HK-2 (cell line): ENCODE measurements around the gene SAMD15.
"Not testable (repeated sequence)": the region's sequence is repeated elsewhere in the genome, so short reads cannot be mapped to it uniquely, and the experiment has no call there.

Source experiments
- DNase-seq: peaks from one replicate; pipeline ENCODE4 v3.0.0-alpha.2; 2018; ENCODE audit not compliant: unreplicated experiment

Gene SAMD15

GRCh38 chr14:77375973-77376770, 1.0 kb upstream of the SAMD15 start:
- no peak for DNase-seq

DNA sequence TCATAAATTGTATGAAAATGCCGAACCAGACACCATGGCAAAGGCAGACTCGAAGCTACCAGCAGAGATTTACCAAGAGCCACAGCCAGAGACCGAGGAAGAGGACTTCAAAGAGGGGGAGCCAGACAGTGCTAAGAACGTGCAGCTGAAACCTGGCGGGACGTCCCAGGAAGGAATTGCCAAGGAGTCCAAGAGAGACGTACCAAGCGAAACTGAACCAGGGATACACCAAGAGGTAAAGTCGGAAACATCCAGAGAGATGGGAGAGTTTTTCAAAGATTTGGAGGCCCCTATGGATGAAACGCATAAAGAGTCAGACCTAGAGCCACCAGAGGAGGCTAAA, 294 bp downstream of the SAMD15 start:
- DNase-seq: no peak

GRCh38 chr14:77378701-77379100, 1.5 kb downstream of the SAMD15 start:
- no peak for DNase-seq

DNA sequence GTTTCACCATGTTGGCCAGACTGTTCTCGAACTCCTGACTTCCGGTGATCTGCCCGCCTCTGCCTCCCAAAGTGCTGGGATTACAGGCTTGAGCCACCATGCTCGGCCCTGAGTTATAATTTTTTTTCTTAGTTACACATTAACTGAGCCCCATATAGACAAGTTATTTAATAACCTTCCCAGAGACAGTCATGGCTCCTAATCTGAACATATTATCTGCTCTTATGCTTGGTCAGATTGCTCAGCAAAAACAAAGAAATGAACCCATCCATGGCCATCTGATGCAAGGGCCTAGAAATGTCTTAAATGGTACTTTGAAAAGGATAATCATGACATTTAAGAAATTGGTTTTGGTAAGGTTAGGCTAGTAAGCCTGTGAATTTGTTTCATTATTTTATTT, 13.0 kb downstream of the SAMD15 start:
- DNase-seq: no peak

- no peak for DNase-seq
Measured at GRCh38 chr14:77400216-77400615, 23.0 kb downstream of the SAMD15 start.

GRCh38 chr14:77403768-77404167, 26.6 kb downstream of the SAMD15 start:
- no peak for DNase-seq

DNA sequence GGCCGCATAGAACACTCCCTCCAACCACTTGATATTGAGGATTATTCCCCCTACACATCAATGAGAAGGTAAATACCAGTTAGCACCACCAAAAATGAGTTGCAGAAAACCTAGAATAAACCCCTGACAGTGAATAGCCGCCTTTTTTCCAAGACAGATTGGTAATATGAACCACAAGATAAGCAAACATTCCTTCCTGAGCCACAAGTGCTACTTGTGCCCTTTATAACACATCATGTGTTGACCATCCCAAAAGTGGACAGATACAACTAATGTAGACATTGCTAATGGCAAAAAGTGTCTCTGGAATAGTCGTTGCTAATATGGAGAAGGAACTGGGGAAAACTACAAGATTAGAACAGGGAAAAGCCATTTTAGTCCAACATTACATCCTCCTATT, 28.9 kb downstream of the SAMD15 start:
- DNase-seq: no peak

DNA sequence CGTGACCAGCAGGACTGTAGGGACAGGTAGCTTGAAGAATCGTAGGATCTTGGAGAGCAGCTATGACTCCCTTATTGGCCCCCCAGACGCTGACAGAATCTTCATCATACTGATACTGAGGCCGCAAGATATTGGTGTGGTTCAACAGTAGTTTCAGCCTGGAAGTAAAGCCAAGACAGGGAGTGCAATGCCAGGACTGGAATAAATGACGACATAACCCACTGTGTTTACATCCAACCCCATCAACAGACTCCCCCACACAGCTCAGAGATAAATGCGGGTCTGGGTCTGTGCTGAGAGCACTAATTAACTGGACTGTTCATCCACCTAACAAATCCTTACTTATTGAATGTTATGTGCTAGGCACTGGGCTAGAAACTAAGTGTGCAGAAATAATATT, 29.5 kb downstream of the SAMD15 start:
- DNase-seq: no peak

DNA sequence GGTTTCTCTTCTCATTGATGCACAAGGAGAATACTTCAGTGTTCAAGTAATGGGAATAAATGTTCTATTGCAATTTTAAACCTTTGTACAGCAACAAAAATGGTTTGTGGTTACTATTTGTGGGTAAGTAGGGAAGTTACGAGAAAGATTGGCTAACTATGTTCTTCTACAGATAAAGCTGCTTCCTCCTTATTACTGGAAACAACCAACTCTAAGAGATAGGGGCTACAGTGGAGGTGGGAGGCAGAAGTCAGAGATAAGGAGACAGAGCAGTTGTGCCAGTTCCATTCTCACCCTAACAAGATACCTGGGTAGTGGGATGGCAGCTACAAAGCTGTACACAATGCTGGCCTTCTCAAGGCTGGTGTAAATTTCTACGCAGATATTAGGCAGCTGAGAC, 30.0 kb downstream of the SAMD15 start:
- no peak for DNase-seq

- DNase-seq: peak; percentile 2
Measured at GRCh38 chr14:77409131-77409533, 32.0 kb downstream of the SAMD15 start.

DNA sequence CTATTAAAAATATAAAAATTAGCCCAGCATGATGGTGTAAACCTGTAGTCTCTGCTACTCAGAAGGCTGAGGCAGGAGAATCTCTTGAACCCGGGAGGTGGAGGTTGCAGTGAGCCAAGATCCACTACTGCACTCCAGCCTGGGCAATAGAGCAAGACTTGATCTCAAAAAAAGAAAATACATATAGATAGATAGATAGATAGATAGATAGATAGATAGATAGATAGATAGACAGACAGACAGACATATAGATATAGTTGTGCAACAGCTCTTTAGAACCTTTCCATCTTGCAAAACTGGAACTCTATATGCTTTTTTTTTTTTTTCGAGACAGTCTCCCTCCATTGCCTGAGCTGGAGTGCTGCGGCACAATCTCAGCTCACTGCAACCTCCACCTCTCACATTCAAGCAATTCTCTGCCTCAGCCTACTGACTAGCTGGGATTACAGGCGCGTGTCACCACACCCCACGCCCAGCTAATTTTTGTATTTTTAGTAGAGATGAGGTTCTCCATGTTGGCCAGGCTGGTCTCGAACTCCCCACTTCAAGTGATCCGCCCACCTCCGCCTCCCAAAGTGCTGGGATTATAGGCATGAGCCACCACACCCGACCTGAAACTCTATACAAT, 38.3 kb downstream of the SAMD15 start:
- DNase-seq: not testable (repeated sequence)

GRCh38 chr14:77416098-77416497, 38.9 kb downstream of the SAMD15 start:
- DNase-seq: not testable (repeated sequence)

GRCh38 chr14:77416836-77417235, 39.7 kb downstream of the SAMD15 start:
- DNase-seq: no peak

- DNase-seq: no peak
Measured at GRCh38 chr14:77421201-77421600, 44.0 kb downstream of the SAMD15 start.

DNA sequence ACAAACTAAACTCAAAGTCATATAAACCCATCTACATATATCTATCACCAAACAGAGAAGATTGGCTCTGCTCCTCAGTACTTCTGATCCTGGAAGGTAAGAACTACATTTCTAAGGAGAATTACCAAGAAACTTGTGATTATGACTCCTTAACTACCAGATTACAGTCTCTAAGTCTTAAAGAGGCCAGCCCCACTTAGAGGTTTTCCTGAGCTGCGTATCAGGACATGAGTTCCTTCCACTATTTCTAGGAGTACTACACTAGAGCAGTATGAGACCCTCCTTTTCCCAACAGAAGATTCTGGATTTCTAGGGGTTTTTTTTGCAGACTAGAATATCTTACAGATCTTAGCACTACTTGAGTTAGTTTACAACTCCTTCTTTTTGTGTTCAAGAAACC, 46.2 kb downstream of the SAMD15 start, which contains the start of gene NOXRED1:
Gene NOXRED1 (minus strand): TSS at position 101 of the 400 bp plus-strand sequence. CDS start 634 bp downstream, outside the sequence.
- no peak for DNase-seq

DNA sequence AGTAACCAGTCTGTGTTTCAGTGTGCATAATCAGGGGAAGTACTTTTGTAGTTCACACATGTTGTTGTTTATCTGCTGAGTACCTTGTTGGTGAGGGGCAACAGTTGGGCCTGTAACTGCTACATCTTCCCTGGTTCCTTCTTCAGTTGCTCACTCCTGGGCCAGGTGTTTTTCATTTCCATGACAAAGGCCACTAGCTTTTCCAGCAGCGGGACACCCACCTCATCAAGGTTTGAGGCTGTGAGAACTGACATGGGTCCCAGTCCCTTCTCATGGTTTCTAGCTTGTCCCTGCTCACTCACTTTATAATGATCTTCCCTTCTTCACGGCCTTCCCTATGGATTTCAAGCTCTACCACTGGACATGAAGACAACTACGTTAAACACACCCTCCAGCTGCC, 47.7 kb downstream of the SAMD15 start:
- DNase-seq: no peak

GRCh38 chr14:77426396-77426795, 49.2 kb downstream of the SAMD15 start:
- DNase-seq: no peak

GRCh38 chr14:77436042-77436441, 58.9 kb downstream of the SAMD15 start:
- DNase-seq: no peak

DNA sequence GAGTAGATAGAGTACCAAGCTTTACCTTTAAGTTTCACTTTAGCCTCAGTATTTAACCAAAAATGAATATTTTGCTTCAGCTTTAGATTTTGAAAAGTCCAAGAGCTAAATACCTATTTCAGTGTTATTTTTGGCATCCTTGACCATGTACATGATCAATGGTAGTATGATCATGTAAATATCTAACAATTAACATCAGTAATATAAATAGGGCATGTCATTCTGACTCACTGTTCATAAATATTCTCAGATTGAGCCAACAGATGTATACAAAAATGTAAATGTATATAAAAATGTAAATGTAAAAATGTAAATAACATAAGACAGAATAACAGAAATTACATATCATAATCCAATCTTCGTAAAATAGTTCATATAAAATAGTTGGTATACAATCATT, 61.4 kb downstream of the SAMD15 start:
- no peak for DNase-seq

DNA sequence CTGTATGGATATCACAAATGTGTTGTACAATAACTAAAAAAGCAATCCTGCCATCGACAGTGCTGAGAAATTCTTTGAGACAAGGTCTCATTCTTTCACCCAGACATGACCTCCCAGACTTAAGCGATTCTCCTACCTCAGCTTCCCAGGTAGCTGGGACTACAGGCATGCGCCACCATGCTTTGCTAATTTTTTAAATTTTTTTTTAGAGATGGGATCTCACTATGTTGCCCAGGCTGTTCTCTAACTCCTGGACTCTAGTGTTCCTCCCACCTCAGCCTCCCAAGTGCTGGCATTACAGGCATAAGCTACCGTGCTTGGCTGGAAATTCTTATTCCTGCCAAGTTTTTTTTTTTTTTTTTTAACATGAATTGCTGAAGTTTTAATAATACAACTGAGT, 62.7 kb downstream of the SAMD15 start:
- DNase-seq: no peak
